Mesothelial cell of epicardium (in vitro differentiated cells): Measurements from ENCODE around the gene CYP4F22. TPM values are rescaled to one million over a fixed set of nuclear protein-coding genes. Genes with fewer than 3 reads are reported as not detected.
"Not testable (repeated sequence)": the region's sequence is repeated elsewhere in the genome, so short reads cannot be mapped to it uniquely, and the experiment has no call there.

Experiments used
- DNase-seq, 2 experiments: peaks; one replicate each; pipeline ENCODE4 v3.0.0; 2021; ENCODE audit warnings: low spot score in 2 of 2; ENCODE audit not compliant: unreplicated experiment in 2 of 2
- H3K27ac Mint-ChIP-seq: 2 replicates; pipeline ENCODE4 v1.8.0; 2021; ENCODE audit warnings: mixed read lengths
- H3K27me3 Mint-ChIP-seq: 2 replicates; pipeline ENCODE4 v1.8.0; 2021; ENCODE audit warnings: low read depth, mixed read lengths
- H3K36me3 Mint-ChIP-seq: 2 replicates; pipeline ENCODE4 v1.8.0; 2021; ENCODE audit warnings: mixed read lengths
- H3K4me1 Mint-ChIP-seq: 2 replicates; pipeline ENCODE4 v1.8.0; 2021; ENCODE audit warnings: mixed read lengths
- H3K4me3 Mint-ChIP-seq: 2 replicates; pipeline ENCODE4 v1.8.0; 2021; ENCODE audit warnings: mild to moderate bottlenecking, moderate library complexity, mixed read lengths
- H3K9me3 Mint-ChIP-seq: 2 replicates; pipeline ENCODE4 v1.8.0; 2021; ENCODE audit warnings: mixed read lengths
- total RNA-seq: library from RNA; stranded (reverse); gene quantifications from 3 replicates; pipeline ENCODE4 v1.2.1, GENCODE V29; 2021
- TF ChIP-seq, protein P1 (sequence below): fragments of 200-600 bp; sonication (generic); IDR thresholded peaks from one replicate; pipeline ENCODE4 v1.5.0; 2021; ENCODE audit warnings: antibody characterized with exemption; ENCODE audit not compliant: unreplicated experiment

CYP4F22 gene
- total RNA-seq, 1 donor from 2014 or later, result not detected

DNA sequence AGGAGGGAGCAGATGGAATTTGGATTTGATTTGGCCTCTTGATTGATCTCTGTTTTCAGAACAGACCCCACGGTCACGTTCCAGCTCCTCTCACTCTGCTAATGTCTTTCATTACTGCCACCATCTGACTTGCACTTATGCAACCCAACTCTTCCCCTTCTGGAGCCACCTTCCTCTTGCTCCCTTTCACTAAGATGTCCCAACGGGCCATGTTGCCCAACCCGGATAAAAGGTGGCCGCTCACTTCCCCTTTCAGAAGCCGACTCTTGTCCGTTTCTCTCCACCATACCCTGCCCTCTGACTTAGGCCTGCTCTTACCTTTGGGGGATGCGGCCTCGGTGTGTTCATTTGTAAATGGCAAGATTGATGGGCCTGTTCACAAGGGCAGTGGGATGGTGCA, 79.3 kb downstream of the CYP4F22 start:
- H3K27ac Mint-ChIP-seq, result no peak overlapping the region
- no peaks in the 10 kb centered on the region for H3K27me3 Mint-ChIP-seq
- H3K9me3 Mint-ChIP-seq, result peaks cover 48% of the 10 kb centered on the region
- H3K4me3 Mint-ChIP-seq, result no peak overlapping the region
- no peaks in the 10 kb centered on the region for H3K4me1 Mint-ChIP-seq
- no peak for DNase-seq
- H3K36me3 Mint-ChIP-seq, result peaks cover 4% of the 10 kb centered on the region
- TF ChIP-seq, protein P1, sequence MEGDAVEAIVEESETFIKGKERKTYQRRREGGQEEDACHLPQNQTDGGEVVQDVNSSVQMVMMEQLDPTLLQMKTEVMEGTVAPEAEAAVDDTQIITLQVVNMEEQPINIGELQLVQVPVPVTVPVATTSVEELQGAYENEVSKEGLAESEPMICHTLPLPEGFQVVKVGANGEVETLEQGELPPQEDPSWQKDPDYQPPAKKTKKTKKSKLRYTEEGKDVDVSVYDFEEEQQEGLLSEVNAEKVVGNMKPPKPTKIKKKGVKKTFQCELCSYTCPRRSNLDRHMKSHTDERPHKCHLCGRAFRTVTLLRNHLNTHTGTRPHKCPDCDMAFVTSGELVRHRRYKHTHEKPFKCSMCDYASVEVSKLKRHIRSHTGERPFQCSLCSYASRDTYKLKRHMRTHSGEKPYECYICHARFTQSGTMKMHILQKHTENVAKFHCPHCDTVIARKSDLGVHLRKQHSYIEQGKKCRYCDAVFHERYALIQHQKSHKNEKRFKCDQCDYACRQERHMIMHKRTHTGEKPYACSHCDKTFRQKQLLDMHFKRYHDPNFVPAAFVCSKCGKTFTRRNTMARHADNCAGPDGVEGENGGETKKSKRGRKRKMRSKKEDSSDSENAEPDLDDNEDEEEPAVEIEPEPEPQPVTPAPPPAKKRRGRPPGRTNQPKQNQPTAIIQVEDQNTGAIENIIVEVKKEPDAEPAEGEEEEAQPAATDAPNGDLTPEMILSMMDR, result no peak

DNA sequence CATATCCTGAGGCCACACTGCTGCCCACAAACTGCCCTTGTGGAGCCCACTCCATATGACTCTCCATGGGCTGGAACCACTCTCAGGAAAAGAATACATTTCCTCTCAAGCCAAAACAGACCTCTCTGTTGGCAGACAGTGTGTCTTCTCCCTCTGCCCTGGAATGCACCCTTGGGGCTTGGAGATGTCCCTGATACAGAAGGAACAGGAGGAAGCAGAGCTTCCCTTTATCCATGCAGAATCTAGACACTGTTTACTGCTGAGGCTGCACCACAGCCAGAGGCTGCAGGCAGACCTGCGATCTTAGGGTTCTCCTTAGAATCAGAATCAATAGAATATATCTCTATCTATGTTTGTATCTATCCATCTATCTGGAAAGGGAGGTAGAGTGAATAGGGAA, 79.9 kb downstream of the CYP4F22 start:
- peaks cover 50% of the 10 kb centered on the region for H3K9me3 Mint-ChIP-seq

DNA sequence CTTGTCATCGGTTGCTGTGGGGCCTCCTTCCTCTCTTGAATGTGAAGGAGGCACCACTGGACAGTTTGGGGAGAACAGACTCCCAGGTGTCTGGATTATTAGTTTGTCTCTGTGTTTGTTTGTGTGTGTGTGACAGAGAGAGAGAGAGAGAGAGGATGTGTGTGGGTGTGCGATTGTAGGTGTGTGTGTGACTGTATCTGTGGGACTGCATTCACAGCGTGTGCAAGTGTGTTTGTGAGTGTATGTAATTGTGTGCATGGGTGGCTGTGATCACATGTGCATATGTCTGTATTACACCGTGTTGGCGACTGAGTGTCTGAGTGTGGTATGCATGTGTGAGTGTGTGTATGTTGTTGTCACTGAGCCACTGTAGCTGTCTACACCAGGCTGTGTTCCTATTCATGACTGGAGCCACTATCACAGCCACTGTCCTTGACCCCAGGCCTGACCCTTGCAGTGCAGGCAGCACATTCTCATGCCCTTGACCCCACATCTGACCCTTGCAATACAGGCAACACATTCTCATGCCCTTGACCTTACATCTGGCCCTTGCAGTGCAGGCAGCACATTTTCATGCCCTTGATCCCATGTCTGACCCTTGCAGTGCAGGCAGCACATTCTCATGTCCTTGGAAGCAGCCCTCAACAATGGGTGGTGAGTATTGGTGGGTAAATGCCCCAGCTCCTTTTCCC, 81.6 kb downstream of the CYP4F22 start:
- H3K9me3 Mint-ChIP-seq, result peaks cover 62% of the 10 kb centered on the region
- no peaks in the 10 kb centered on the region for H3K27me3 Mint-ChIP-seq
- no peaks in the 10 kb centered on the region for H3K4me1 Mint-ChIP-seq
- DNase-seq, result no peak
- no peak overlapping the region for H3K27ac Mint-ChIP-seq
- no peak overlapping the region for H3K4me3 Mint-ChIP-seq
- H3K36me3 Mint-ChIP-seq, result peaks cover 4% of the 10 kb centered on the region
- TF ChIP-seq, protein P1, result no peak

More for the DNA sequence above, 79.9 kb downstream of the CYP4F22 start:
- H3K27me3 Mint-ChIP-seq, result no peaks in the 10 kb centered on the region
- H3K36me3 Mint-ChIP-seq, result peaks cover 4% of the 10 kb centered on the region
- no peak overlapping the region for H3K4me3 Mint-ChIP-seq
- no peak overlapping the region for H3K27ac Mint-ChIP-seq
- no peak for DNase-seq
- H3K4me1 Mint-ChIP-seq, result no peaks in the 10 kb centered on the region
- TF ChIP-seq, protein P1, result no peak

DNA sequence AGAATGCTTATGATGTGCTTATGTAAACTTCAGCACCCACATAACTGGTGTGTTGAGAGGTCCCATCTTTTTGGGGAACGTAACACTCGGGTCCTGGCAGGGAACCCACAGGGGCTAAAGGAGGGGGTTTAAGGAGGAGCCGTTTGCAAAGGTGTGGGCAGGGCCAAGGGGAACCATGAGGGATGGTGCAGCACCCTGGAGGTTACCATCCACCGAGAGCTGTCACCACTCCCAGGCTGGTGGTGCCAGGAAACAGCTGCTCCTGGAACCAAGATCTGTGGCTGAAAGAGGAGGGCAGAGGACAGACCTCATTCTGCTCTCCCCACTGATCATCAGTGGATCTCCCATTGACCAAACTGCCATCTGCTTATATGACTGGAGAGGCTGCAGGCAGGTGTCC, 83.5 kb downstream of the CYP4F22 start:
- Mint-ChIP-seq H3K4me1 (no peaks in the 10 kb centered on the region), H3K27me3 (no peaks in the 10 kb centered on the region), H3K4me3 (no peak overlapping the region), H3K36me3 (peaks cover 4% of the 10 kb centered on the region), H3K9me3 (peaks cover 66% of the 10 kb centered on the region), H3K27ac (no peak overlapping the region)
- TF ChIP-seq, protein P1, result no peak
- no peak for DNase-seq

DNA sequence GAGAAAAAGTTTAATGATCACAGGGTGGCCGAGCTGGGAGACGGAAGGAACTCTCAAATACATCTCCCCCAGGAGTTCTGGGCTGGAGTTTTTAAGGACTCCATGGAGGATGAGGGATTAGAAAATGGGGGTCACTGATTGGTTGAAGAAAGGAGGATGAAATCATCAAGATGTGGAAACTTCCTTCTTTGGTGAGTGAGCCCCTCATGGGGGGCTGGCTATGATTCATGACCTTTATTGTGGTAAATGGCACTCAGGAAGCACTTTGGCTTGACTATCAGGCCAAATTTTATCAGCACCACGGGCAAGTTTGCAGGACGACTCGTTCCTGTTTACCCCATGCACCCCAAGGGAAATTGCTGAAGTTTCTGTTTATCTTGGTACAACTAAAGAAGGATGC, 84.2 kb downstream of the CYP4F22 start:
- H3K36me3 Mint-ChIP-seq, H3K27me3 Mint-ChIP-seq, H3K27ac Mint-ChIP-seq, DNase-seq, H3K4me3 Mint-ChIP-seq, H3K4me1 Mint-ChIP-seq: not testable (repeated sequence)
- peaks cover 66% of the 10 kb centered on the region for H3K9me3 Mint-ChIP-seq

DNA sequence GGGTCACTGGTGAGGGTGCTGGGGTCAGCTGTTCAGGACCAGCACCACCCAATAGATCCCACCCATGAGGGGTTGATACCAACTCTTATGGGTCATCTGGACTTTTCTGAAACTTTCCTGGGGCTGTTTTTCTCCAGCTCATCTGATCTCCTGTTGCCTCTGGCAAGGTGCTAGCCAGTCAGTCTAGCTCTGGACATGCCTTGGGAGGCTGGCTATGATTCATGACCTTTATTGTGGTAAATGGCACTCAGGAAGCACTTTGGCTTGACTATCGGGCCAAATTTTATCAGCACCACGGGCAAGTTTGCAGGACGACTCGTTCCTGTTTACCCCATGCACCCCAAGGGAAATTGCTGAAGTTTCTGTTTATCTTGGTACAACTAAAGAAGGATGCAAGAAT, 85.4 kb downstream of the CYP4F22 start:
- not testable (repeated sequence) for H3K27ac Mint-ChIP-seq, H3K27me3 Mint-ChIP-seq, H3K4me3 Mint-ChIP-seq, DNase-seq, H3K36me3 Mint-ChIP-seq, H3K4me1 Mint-ChIP-seq
- peaks cover 56% of the 10 kb centered on the region for H3K9me3 Mint-ChIP-seq

DNA sequence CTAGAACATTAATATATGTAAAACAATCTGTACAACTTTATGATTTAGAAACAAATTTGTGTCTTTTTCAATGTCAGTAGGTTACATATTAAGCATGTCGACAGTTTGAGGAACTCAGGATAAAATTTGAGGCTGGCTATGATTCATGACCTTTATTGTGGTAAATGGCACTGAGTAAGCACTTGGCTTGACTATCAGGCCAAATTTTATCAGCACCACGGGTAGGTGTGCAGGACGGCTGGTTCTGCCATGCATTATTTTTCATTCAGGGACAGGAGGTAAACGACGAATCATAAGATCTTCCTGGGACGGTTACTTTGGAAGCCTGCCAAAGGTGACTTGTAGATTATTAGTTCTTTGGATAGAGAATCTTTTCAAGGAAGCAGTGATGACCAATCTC, 86.7 kb downstream of the CYP4F22 start:
- peaks cover 51% of the 10 kb centered on the region for H3K9me3 Mint-ChIP-seq
- no peaks in the 10 kb centered on the region for H3K36me3 Mint-ChIP-seq
- TF ChIP-seq, protein P1, result no peak
- H3K27me3 Mint-ChIP-seq, result no peaks in the 10 kb centered on the region
- H3K4me1 Mint-ChIP-seq, result no peaks in the 10 kb centered on the region
- no peak overlapping the region for H3K4me3 Mint-ChIP-seq
- H3K27ac Mint-ChIP-seq, result no peak overlapping the region
- DNase-seq, result no peak
